Measurements from ENCODE around the gene USO1. TPM values are rescaled to one million over a fixed set of nuclear protein-coding genes. Genes with fewer than 3 reads are reported as not detected.
A peak's percentile ranks its signal among the peaks of the same experiment; 100 is the strongest.

The USO1 gene
- total and polyA plus RNA-seq, 2 of the 13 experiments (the other 11 are each of a cell fraction or from before 2014, with no cell fraction given) = 52.2 to 87.7 TPM

DNA sequence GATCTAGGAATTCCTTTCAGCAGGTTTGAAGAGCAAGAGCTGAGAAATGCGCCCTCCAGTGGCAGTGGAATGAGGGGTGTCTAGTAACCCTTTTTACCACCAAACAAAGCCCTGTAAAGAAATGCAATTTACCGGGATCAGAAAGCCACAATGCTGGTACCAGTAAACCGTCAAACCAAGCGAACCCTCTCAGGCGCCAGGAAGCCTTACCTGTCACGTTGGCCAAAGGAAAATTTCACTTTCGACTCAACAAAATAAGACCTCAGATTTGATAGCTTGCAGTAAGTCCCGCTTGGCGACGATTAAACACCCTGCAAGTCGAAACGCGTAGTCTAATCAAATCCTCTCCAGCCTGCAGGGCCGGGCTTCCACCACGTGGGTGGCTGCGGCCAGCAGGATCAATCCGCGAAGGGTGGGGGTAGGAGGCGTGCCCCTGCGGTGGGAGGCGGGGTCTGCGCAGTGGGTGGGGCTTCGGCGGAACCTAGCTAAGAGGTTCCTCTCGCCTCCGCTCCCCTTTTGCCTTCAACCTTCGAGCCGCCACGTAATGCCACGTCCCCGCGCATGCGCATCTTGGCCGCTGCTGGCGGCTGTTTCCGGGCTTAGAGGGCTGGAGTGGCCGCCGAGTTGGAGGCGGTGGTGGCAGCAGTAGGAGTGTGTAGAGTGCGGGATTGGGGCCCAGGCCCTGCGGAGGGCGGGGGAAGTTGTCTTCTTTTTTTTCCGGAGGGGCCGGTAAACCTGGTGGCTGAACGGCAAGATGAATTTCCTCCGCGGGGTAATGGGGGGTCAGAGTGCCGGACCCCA is at the start of gene USO1 (continued):
- TF ChIP-seq, protein P1, sequence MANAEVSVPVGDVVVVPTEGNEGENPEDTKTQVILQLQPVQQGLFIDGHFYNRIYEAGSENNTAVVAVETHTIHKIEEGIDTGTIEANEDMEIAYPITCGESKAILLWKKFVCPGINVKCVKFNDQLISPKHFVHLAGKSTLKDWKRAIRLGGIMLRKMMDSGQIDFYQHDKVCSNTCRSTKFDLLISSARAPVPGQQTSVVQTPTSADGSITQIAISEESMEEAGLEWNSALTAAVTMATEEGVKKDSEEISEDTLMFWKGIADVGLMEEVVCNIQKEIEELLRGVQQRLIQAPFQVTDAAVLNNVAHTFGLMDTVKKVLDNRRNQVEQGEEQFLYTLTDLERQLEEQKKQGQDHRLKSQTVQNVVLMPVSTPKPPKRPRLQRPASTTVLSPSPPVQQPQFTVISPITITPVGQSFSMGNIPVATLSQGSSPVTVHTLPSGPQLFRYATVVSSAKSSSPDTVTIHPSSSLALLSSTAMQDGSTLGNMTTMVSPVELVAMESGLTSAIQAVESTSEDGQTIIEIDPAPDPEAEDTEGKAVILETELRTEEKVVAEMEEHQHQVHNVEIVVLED (CRISPR knock-in tag; IDR thresholded peaks at IDR 0.05; ENCODE audit: borderline replicate concordance) = peak; percentile 77; the same call in 1 of the 2 replicates
- TF ChIP-seq ZNF564 (CRISPR knock-in tag; IDR thresholded peaks at IDR 0.05) (peak; percentile 28; the same call in 1 of the 2 replicates), TBX3 (IDR thresholded peaks at IDR 0.05; ENCODE audit: borderline replicate concordance) (peak; percentile 16; the same call in 1 of the 2 replicates), ZNF121 (CRISPR knock-in tag; IDR thresholded peaks at IDR 0.05) (no peak), ZNF574 (CRISPR knock-in tag; IDR thresholded peaks at IDR 0.05) (peak; percentile 65), NFYC (CRISPR knock-in tag; IDR thresholded peaks at IDR 0.05) (peak; percentile 56), ZNF207 (IDR thresholded peaks at IDR 0.05; ENCODE audit: borderline replicate concordance) (no peak), POLR2G (IDR thresholded peaks at IDR 0.05; ENCODE audit: low read depth, low read length) (peak; percentile 96), SRF (IDR thresholded peaks at IDR 0.05; ENCODE audit: low read depth, low read length) (0 out of 2 replicates have a peak, but pooled peaks have one; percentile 41), STAG1 (CRISPR knock-in tag; IDR thresholded peaks at IDR 0.05) (peak; percentile 57), TOE1 (CRISPR knock-in tag; IDR thresholded peaks at IDR 0.05) (no peak), ZFP36 (IDR thresholded peaks at IDR 0.05; ENCODE audit: borderline replicate concordance, low read depth, low read length, partially characterized antibody) (no peak), ZFP1 (CRISPR knock-in tag; IDR thresholded peaks at IDR 0.05) (peak; percentile 78; the same call in 1 of the 2 replicates), HOXA3 (CRISPR knock-in tag; IDR thresholded peaks at IDR 0.05) (peak; percentile 51), TEAD2 (CRISPR knock-in tag; IDR thresholded peaks at IDR 0.05) (no peak), RAD51 (IDR thresholded peaks at IDR 0.05; ENCODE audit: borderline replicate concordance) (peak; percentile 52; the same call in 1 of the 2 replicates), ZBTB46 (CRISPR knock-in tag; IDR thresholded peaks at IDR 0.05; ENCODE audit: borderline replicate concordance) (no peak; the same call in 1 of the 2 replicates), ZMYM3 (CRISPR knock-in tag; IDR thresholded peaks at IDR 0.05) (peak; percentile 31; the same call in 1 of the 2 replicates), KMT2B (CRISPR knock-in tag; IDR thresholded peaks at IDR 0.05) (peak; percentile 42; the same call in 1 of the 2 replicates), STAT6 (CRISPR knock-in tag; IDR thresholded peaks at IDR 0.05; ENCODE audit: borderline replicate concordance) (0 out of 2 replicates have a peak, but pooled peaks have one; percentile 10), ZSCAN21 (CRISPR knock-in tag; IDR thresholded peaks at IDR 0.05; ENCODE audit: borderline replicate concordance) (peak; percentile 65)
